HG02678 (cell line): Measurements from ENCODE around the gene ZDHHC18.
A peak's percentile ranks its signal among the peaks of the same experiment; 100 is the strongest.

Experiments
- ATAC-seq: cut with Tn5 transposase; IDR thresholded peaks from one replicate; pipeline ENCODE4 v1.9.1; 2021; ENCODE audit warnings: mild to moderate bottlenecking, moderate library complexity; ENCODE audit not compliant: unreplicated experiment

ZDHHC18 gene

GRCh38 chr1:26826261-26827105 is at the start of gene ZDHHC18:
Gene ZDHHC18 (plus strand): TSS chr1:26826688. CDS start chr1:26826805, 117 bp downstream.
- peak; percentile 77 for ATAC-seq

GRCh38 chr1:26779098-26779668 is 47.3 kb upstream of the ZDHHC18 start:
- ATAC-seq: no peak

- no peak for ATAC-seq
These were observed 46.0 kb upstream of the ZDHHC18 start for GRCh38 chr1:26780344-26780957.

- no peak for ATAC-seq
These were observed 45.2 kb upstream of the ZDHHC18 start for GRCh38 chr1:26781206-26781825.

GRCh38 chr1:26782521-26783212 is 43.8 kb upstream of the ZDHHC18 start:
- no peak for ATAC-seq

GRCh38 chr1:26783646-26784022 is 42.9 kb upstream of the ZDHHC18 start:
- no peak for ATAC-seq

- ATAC-seq: no peak
These were observed 42.2 kb upstream of the ZDHHC18 start for GRCh38 chr1:26784023-26784871.

GRCh38 chr1:26784886-26785285 is 41.6 kb upstream of the ZDHHC18 start:
- ATAC-seq: no peak

- no peak for ATAC-seq
These were observed 40.7 kb upstream of the ZDHHC18 start for GRCh38 chr1:26785611-26786436.

- ATAC-seq: no peak
These were observed 39.8 kb upstream of the ZDHHC18 start for GRCh38 chr1:26786437-26787380.

- peak; percentile 36 for ATAC-seq
These were observed 39.1 kb upstream of the ZDHHC18 start for GRCh38 chr1:26787381-26787705.

GRCh38 chr1:26787706-26788514 is 38.6 kb upstream of the ZDHHC18 start, which contains the start of gene PIGV:
Gene PIGV (plus strand): TSS chr1:26787950. CDS start chr1:26790816, 2,866 bp downstream.
- ATAC-seq: peak; percentile 74

GRCh38 chr1:26788515-26788785 is 38.0 kb upstream of the ZDHHC18 start:
- ATAC-seq: no peak

GRCh38 chr1:26788836-26789611 is 37.5 kb upstream of the ZDHHC18 start:
- ATAC-seq: no peak

- ATAC-seq: no peak
These were observed 36.9 kb upstream of the ZDHHC18 start for GRCh38 chr1:26789612-26789865.

- ATAC-seq: no peak
These were observed 36.6 kb upstream of the ZDHHC18 start for GRCh38 chr1:26789931-26790330.

GRCh38 chr1:26790551-26790953 is 35.9 kb upstream of the ZDHHC18 start:
- no peak for ATAC-seq
